Esophagus (tissue), 2 donors: Measurements from ENCODE around the gene GAD1. TPM values are rescaled to one million over a fixed set of nuclear protein-coding genes. Genes with fewer than 3 reads are reported as not detected.

ENCODE experiments used
- H3K27ac ChIP-seq, 2 donors: one replicate each; pipeline ENCODE4 v1.5.1; 2013; ENCODE audit warnings: low read depth in 2 of 2, mild to moderate bottlenecking in 2 of 2, inconsistent platforms in 1 of 2, low read length in 1 of 2, moderate library complexity in 1 of 2
- H3K27me3 ChIP-seq, 2 donors: one replicate each; pipeline ENCODE4 v1.6.1; 2013; ENCODE audit warnings: low read length in 2 of 2, control low read depth in 1 of 2, mild to moderate bottlenecking in 1 of 2; ENCODE audit not compliant: insufficient read depth in 2 of 2, control insufficient read depth in 1 of 2
- H3K36me3 ChIP-seq, 2 donors: one replicate each; pipeline ENCODE4 v1.6.1; 2013; ENCODE audit warnings: low read length in 1 of 2; ENCODE audit not compliant: control insufficient read depth in 2 of 2, insufficient read depth in 2 of 2
- H3K4me1 ChIP-seq, 2 donors: one replicate each; pipeline ENCODE4 v1.6.1; 2013; ENCODE audit warnings: low read length in 1 of 2; ENCODE audit not compliant: control insufficient read depth in 2 of 2, insufficient read depth in 2 of 2
- H3K4me3 ChIP-seq, 2 donors: one replicate each; pipeline ENCODE4 v1.5.1; 2013; ENCODE audit warnings: low read length in 2 of 2, mild to moderate bottlenecking in 2 of 2, low read depth in 1 of 2, moderate library complexity in 1 of 2
- H3K9me3 ChIP-seq, 2 donors: one replicate each; pipeline ENCODE4 v1.6.1; 2013; ENCODE audit warnings: mild to moderate bottlenecking in 2 of 2, low read depth in 1 of 2, low read length in 1 of 2, moderate library complexity in 1 of 2; ENCODE audit not compliant: control insufficient read depth in 2 of 2, insufficient read depth in 1 of 2
- WGBS, 2 donors: extraction: QIAGEN DNeasy Blood & Tissue Kit; methylation state at CpG; one replicate each; pipeline ENCODE4 v1.1.7; 2013; 5-methylcytosine and 5-hydroxymethylcytosine counted together
- polyA plus RNA-seq, 2 donors: library from polyadenylated mRNA; stranded (reverse); fragments of 200-250 nt; gene quantifications; one replicate each; pipeline ENCODE4 v1.2.3, GENCODE V29; 2013
- donor health status: healthy with polysubstance abuse.
- donor health status: Bipolar disorder and iron deficiency.

Gene GAD1
- polyA plus RNA-seq, 2 donors, result 0.65 to 1.2 TPM

DNA sequence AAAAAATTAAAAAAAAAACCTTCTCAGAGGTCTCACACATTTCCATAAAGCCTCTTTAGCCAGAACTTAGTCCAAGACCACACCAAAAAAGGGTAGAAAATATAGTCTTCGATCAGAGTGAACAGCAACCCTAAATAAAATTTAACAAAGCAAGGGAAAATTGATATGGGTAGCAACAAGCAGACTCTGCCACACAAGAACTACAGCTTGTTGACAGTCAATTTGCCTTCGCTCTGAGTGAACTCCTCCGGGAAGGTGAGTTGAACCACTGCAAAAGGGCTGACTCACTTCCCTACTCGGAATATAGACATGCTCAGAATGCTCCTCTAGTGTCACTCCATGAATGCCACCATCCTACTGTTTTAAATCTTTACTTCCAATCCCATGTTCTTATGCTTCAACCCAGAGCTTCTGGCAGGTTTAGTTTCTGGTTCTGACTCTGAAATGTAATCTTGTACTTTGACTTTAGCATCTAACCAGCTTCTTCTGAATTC is 24.1 kb downstream of the GAD1 start:
- H3K27me3 ChIP-seq, result no peaks in the 10 kb centered on the region
- no peaks in the 10 kb centered on the region for H3K9me3 ChIP-seq
- H3K36me3 ChIP-seq, result no peaks in the 10 kb centered on the region
- H3K4me1 ChIP-seq, result no peaks in the 10 kb centered on the region
- no peak overlapping the region for H3K4me3 ChIP-seq
- 79 to 85% methylated on average over 4 of the region's 4 CpGs for WGBS, 2 donors
- H3K27ac ChIP-seq, result no peak overlapping the region

DNA sequence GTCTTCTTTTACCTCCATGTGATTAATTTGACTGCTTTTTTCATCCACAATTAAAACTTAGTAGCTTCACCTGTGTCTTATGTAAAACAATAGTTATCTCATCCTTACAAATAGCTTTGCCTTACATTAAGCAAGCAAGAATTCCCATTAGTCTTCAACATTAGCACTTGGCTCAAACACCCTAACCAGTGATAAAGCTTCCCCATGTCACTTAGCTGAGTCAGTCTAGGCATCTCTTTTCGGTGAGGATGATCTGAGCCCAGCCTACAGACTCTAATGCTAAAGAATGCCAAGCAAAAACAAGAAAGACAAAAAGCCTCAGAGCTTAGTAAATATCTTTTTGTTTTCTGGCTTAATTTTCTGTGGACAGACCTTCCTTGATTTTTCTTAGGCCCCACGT is 26.1 kb downstream of the GAD1 start:
- 75 to 88% methylated on average over 2 of the region's 2 CpGs for WGBS, 2 donors
- H3K27me3 ChIP-seq, result no peaks in the 10 kb centered on the region
- no peaks in the 10 kb centered on the region for H3K9me3 ChIP-seq
- no peaks in the 10 kb centered on the region for H3K36me3 ChIP-seq
- H3K27ac ChIP-seq, result no peak overlapping the region
- H3K4me3 ChIP-seq, result no peak overlapping the region
- no peaks in the 10 kb centered on the region for H3K4me1 ChIP-seq

DNA sequence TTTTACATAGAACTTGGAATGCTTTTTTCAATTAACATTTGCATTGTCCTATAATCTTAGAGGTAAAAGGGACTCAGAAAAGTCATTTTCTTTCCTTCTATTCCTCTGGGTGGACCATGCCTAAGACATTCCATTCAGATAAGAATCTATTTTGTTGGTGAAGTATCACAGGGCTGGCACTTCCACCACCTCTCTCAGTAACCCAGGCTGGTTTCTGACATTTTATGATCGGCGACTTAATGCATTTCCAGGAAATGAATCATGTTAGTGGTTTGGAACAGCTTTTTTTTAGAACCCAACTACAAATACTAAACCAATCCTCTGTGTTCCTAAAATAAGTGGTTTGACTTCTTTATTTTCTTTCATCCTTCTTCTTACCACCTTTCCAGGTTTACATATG is 27.0 kb downstream of the GAD1 start:
- Histone ChIP-seq H3K27ac (no peak overlapping the region), H3K27me3 (no peaks in the 10 kb centered on the region), H3K36me3 (no peaks in the 10 kb centered on the region), H3K9me3 (no peaks in the 10 kb centered on the region), H3K4me3 (no peak overlapping the region), H3K4me1 (no peaks in the 10 kb centered on the region)
- WGBS, 2 donors, result 54 to 57% methylated on average over 2 of the region's 2 CpGs

DNA sequence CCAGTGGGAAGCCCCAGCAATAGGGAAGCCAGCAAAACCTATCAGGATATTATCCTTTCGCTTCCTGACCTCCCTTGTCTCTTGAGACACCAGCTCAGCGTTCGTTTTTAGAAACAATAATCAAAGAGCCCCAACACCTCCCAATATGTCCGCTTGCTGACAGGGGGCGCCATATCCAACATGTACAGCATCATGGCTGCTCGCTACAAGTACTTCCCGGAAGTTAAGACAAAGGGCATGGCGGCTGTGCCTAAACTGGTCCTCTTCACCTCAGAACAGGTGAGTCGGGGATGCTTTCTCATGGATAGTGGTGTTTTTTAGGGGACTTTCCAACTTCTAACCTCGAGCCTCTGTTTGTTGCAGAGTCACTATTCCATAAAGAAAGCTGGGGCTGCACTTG is 28.7 kb downstream of the GAD1 start:
- Histone ChIP-seq H3K36me3 (no peaks in the 10 kb centered on the region), H3K27me3 (no peaks in the 10 kb centered on the region), H3K4me3 (no peak overlapping the region), H3K9me3 (no peaks in the 10 kb centered on the region), H3K4me1 (no peaks in the 10 kb centered on the region), H3K27ac (no peak overlapping the region)
- WGBS, 2 donors, result 79 to 83% methylated on average over 10 of the region's 10 CpGs

DNA sequence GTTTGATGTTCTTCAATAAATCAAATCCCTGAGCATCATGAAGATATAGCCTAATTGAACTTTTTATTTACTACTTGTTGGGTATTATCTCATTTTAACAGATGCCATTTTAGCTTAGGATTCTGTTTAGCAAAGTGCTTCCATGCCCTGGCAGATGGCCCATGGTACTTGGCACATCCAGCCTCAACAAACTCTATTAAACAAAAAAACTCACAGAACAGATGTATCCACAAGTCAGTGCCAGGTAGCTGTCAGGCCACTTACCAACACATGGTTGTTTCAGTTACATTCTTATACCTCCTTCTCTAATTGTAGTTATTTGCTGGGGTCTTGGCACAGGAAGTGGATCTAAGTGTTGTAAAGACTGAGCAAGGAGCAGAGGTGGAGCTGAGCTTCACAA is 29.6 kb downstream of the GAD1 start:
- no peak overlapping the region for H3K27ac ChIP-seq
- H3K9me3 ChIP-seq, result no peaks in the 10 kb centered on the region
- H3K4me3 ChIP-seq, result no peak overlapping the region
- H3K4me1 ChIP-seq, result no peaks in the 10 kb centered on the region
- H3K36me3 ChIP-seq, result no peaks in the 10 kb centered on the region
- no peaks in the 10 kb centered on the region for H3K27me3 ChIP-seq

DNA sequence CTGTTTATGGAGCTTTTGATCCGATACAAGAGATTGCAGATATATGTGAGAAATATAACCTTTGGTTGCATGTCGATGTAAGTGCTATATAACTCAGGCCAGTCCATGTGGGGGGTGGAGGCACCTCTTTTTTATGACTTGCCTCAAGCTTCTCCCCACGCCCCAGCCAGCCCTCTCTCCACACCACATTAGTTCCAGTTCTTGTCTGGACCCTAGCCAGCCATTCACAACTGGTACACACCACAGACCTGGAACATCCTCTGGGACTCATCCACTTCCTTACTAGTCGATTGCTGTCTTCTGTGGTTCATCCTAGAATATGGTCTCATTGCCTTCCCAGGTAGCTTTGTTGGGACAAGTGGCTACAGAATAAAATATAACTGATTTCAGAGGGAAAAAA is 31.0 kb downstream of the GAD1 start:
- WGBS, 2 donors, result 81 to 85% methylated on average over 4 of the region's 4 CpGs
- no peaks in the 10 kb centered on the region for H3K9me3 ChIP-seq
- no peaks in the 10 kb centered on the region for H3K36me3 ChIP-seq

DNA sequence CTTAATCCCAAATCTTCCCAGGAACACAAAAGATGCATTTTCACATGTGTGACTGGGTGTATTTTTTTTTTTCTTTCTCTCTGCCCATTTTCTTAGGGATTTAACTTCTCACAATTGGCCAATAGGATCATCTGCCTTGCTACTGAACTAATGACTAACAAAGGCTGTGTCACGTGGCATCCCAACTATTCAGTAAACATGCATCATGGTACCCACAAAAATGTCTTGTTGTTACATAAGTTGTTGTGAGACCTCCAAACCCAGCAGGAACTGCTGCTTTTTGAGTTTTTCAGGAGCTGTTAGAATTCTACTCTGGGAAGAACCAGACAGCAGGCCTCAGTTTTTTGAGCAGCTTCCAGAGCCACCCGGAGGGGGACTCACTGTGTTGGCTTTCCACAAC is 31.9 kb downstream of the GAD1 start:
- no peaks in the 10 kb centered on the region for H3K36me3 ChIP-seq
- H3K9me3 ChIP-seq, result no peaks in the 10 kb centered on the region
- WGBS, 2 donors, result 87 to 88% methylated on average over 2 of the region's 2 CpGs
- no peaks in the 10 kb centered on the region for H3K27me3 ChIP-seq
- H3K4me3 ChIP-seq, result no peak overlapping the region
- no peak overlapping the region for H3K27ac ChIP-seq
- H3K4me1 ChIP-seq, result no peaks in the 10 kb centered on the region

More for the DNA sequence above, 31.0 kb downstream of the GAD1 start:
- Histone ChIP-seq H3K4me1 (no peaks in the 10 kb centered on the region), H3K4me3 (no peak overlapping the region), H3K27me3 (no peaks in the 10 kb centered on the region), H3K27ac (no peak overlapping the region)

DNA sequence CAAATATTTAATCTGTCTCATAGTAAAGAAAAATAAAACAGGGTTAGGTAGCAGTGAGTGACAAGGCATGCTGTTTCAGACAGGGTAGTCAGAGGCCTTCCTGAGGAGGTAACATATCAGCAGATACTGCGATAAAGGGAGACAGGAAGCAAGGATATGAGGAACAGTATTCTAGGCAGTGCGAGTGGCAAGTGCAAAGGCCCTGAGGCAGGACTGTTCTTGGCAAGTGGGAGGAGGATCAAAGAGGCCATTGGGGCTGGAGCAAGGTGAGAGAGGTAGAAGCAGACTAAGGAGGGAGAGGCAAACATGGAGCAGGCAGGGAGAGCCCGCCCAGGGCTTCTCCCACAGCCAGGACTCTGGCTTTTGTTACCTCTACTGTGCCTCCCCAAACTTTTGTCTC is 33.6 kb downstream of the GAD1 start:
- H3K4me1 ChIP-seq, result no peaks in the 10 kb centered on the region
- H3K27me3 ChIP-seq, result no peaks in the 10 kb centered on the region
- no peak overlapping the region for H3K27ac ChIP-seq
- 96 to 97% methylated on average over 3 of the region's 3 CpGs for WGBS, 2 donors
- no peaks in the 10 kb centered on the region for H3K9me3 ChIP-seq
- no peaks in the 10 kb centered on the region for H3K36me3 ChIP-seq
- H3K4me3 ChIP-seq, result no peak overlapping the region

DNA sequence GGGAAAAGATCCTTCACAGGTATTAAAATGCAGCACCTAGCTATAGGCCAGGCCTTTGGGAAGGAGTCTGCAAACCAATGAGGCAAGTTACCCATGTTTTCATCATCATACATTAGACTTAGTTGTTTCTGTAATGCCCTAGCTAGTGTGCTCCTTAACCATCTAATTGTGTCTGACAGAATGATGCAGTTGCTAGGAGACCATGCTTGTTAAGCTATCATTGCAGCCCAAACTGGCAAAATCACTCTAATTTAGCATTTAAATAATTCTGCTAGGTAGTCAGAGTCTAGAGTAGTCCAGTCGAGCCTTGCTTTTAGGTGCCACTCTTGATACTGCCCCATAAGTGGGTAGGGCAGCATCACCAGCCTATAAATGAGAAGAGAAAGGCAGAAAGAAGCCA is 34.9 kb downstream of the GAD1 start:
- H3K4me1 ChIP-seq, result no peaks in the 10 kb centered on the region
- WGBS, 2 donors, result 83 to 84% methylated on average over 1 of the region's 1 CpG
- no peaks in the 10 kb centered on the region for H3K36me3 ChIP-seq
- no peak overlapping the region for H3K27ac ChIP-seq
- no peak overlapping the region for H3K4me3 ChIP-seq
- H3K27me3 ChIP-seq, result no peaks in the 10 kb centered on the region
- H3K9me3 ChIP-seq, result no peaks in the 10 kb centered on the region

DNA sequence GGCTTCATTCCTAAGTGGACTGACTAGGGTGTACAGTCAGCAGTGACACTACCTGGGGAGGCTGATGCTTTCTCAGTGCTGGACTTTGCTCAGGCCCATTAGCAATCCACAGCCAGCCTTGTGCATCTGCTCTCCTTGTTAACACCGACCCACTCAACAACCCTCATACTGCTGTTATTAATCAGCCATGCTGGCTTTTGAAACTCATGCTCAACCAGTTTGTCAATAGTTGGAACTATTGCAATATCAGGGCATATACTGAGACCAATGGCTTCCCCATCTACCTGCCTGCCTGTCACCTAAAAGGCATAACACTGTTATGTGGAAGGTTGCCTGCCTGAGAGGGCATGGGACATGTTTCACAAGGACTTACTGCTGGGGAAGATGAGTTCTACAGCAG is 39.4 kb downstream of the GAD1 start:
- H3K36me3 ChIP-seq, result no peaks in the 10 kb centered on the region
- H3K27me3 ChIP-seq, result no peaks in the 10 kb centered on the region
- no peak overlapping the region for H3K27ac ChIP-seq
- H3K4me1 ChIP-seq, result no peaks in the 10 kb centered on the region
- H3K9me3 ChIP-seq, result no peaks in the 10 kb centered on the region
- H3K4me3 ChIP-seq, result no peak overlapping the region
- WGBS, 2 donors, result 89 to 93% methylated on average over 1 of the region's 1 CpG
